Thoracic aorta (tissue), 2 donors: ENCODE results near the gene FAM13A. TPM values are rescaled to one million over a fixed set of nuclear protein-coding genes. Genes with fewer than 3 reads are reported as not detected.

Experiments
- ATAC-seq: fragments of 150-250 bp; one replicate; pipeline ENCODE4 v1.8.0; 2017; ENCODE audit warnings: low read depth; ENCODE audit not compliant: insufficient number of reproducible peaks, low FRiP score
- DNase-seq: peaks from one replicate; pipeline ENCODE4 v3.0.0-alpha.2; 2020; ENCODE audit warnings: low spot score
- H3K27ac ChIP-seq, 2 donors: fragments of 200-600 bp; sonication (generic); 1 replicate in 1 of 2; 2 replicates in 1 of 2; pipeline ENCODE4 v1.5.1; 2016; ENCODE audit warnings: mild to moderate bottlenecking in 2 of 2, moderate library complexity in 2 of 2
- H3K27me3 ChIP-seq: fragments of 200-600 bp; sonication (generic); replicated peaks from 2 replicates; pipeline ENCODE4 v1.6.0; 2016; ENCODE audit warnings: mild to moderate bottlenecking; ENCODE audit not compliant: insufficient read depth
- H3K36me3 ChIP-seq: fragments of 200-600 bp; sonication (generic); one replicate; pipeline ENCODE4 v1.5.1; 2016
- H3K4me1 ChIP-seq, 2 donors: fragments of 200-600 bp; sonication (generic); 1 replicate in 1 of 2; 2 replicates in 1 of 2; pipeline versions ENCODE4 v1.5.1 to v1.6.0; 2016; ENCODE audit warnings: low read depth in 2 of 2, mild to moderate bottlenecking in 1 of 2; ENCODE audit not compliant: control insufficient read depth in 1 of 2
- H3K4me3 ChIP-seq: fragments of 200-600 bp; sonication (generic); 2 replicates; pipeline ENCODE4 v1.5.1; 2016; ENCODE audit warnings: mild to moderate bottlenecking
- H3K9me3 ChIP-seq: fragments of 200-600 bp; sonication (generic); 2 replicates; pipeline ENCODE4 v1.5.1; 2016
- CTCF ChIP-seq: fragments of 200-600 bp; sonication (generic); IDR thresholded peaks from one replicate; pipeline ENCODE4 v1.5.1; 2019; ENCODE audit warnings: antibody characterized with exemption
- total RNA-seq, 2 donors: library from RNA; depleted of rRNA; stranded (reverse); fragments of >200 nt; gene quantifications; one replicate each; pipeline versions ENCODE4 v1.1.0 to v1.2.3, GENCODE V29; 2016

The FAM13A gene
- total RNA-seq, 2 donors from 2014 or later, result 27.3 to 32.5 TPM

GRCh38 chr4:88746206-88746605 is 310.8 kb downstream of the FAM13A start:
- Histone ChIP-seq H3K4me3 (no peak overlapping the region), H3K9me3 (no peaks in the 10 kb centered on the region), H3K27ac (peak overlapping the region; percentile 16 to 58), H3K4me1 (peaks cover 25 to 33% of the 10 kb centered on the region in 2 donors), H3K36me3 (peaks cover 28% of the 10 kb centered on the region), H3K27me3 (no peaks in the 10 kb centered on the region)
- DNase-seq (no peak), ATAC-seq (no peak)
- no peak for TF ChIP-seq CTCF

GRCh38 chr4:88745581-88746163 is 311.3 kb downstream of the FAM13A start:
- no peak overlapping the region for H3K4me3 ChIP-seq
- DNase-seq, result no peak
- no peak for ATAC-seq
- peaks cover 25 to 33% of the 10 kb centered on the region in 2 donors for H3K4me1 ChIP-seq
- no peaks in the 10 kb centered on the region for H3K27me3 ChIP-seq
- H3K27ac ChIP-seq, result peak overlapping the region; percentile 58
- TF ChIP-seq CTCF, result no peak
- peaks cover 28% of the 10 kb centered on the region for H3K36me3 ChIP-seq
- H3K9me3 ChIP-seq, result no peaks in the 10 kb centered on the region

GRCh38 chr4:88745175-88745574 is 311.8 kb downstream of the FAM13A start:
- Histone ChIP-seq H3K27ac (peak overlapping the region; percentile 58), H3K4me3 (no peak overlapping the region), H3K4me1 (peaks cover 29 to 37% of the 10 kb centered on the region in 2 donors), H3K27me3 (no peaks in the 10 kb centered on the region), H3K9me3 (no peaks in the 10 kb centered on the region), H3K36me3 (peaks cover 25% of the 10 kb centered on the region)
- TF ChIP-seq CTCF, result no peak
- ATAC-seq, result no peak
- no peak for DNase-seq

GRCh38 chr4:88744609-88745008 is 312.4 kb downstream of the FAM13A start:
- Histone ChIP-seq H3K9me3 (no peaks in the 10 kb centered on the region), H3K27me3 (no peaks in the 10 kb centered on the region), H3K4me1 (peaks cover 30 to 41% of the 10 kb centered on the region in 2 donors), H3K36me3 (peaks cover 20% of the 10 kb centered on the region), H3K27ac (peak overlapping the region; percentile 27 to 58), H3K4me3 (no peak overlapping the region)
- ATAC-seq, result no peak
- DNase-seq, result no peak
- no peak for TF ChIP-seq CTCF

GRCh38 chr4:88743696-88744095 is 313.3 kb downstream of the FAM13A start:
- peak; percentile 69 for ATAC-seq
- Histone ChIP-seq H3K4me3 (no peak overlapping the region), H3K9me3 (no peaks in the 10 kb centered on the region), H3K4me1 (peaks cover 30 to 44% of the 10 kb centered on the region in 2 donors), H3K36me3 (peaks cover 13% of the 10 kb centered on the region), H3K27ac (peak overlapping the region; percentile 27 to 58), H3K27me3 (no peaks in the 10 kb centered on the region)
- no peak for TF ChIP-seq CTCF
- no peak for DNase-seq
